WTC11 (cell line): ENCODE results near the gene CASKIN1.

Experiments
- AFF4 ChIP-seq: sonication (generic); formaldehyde crosslinking; IDR thresholded peaks from 2 replicates; pipeline ENCODE4 v1.8.1; 2023; ENCODE audit warnings: mild to moderate bottlenecking, missing genetic modification reagents, borderline replicate concordance
- CREB1 ChIP-seq: sonication (generic); formaldehyde crosslinking; IDR thresholded peaks from 2 replicates; pipeline ENCODE4 v1.8.0; 2023; ENCODE audit warnings: mild to moderate bottlenecking, missing genetic modification reagents
- CTCF ChIP-seq: fragments of 200-600 bp; IDR thresholded peaks from 2 replicates; pipeline ENCODE4 v1.8.0; 2022; ENCODE audit warnings: antibody characterized with exemption
- EMX1 ChIP-seq: fragments of 250-450 bp; sonication (Bioruptor Pico); IDR thresholded peaks from 2 replicates; pipeline ENCODE4 v1.8.0; 2021; ENCODE audit warnings: mild to moderate bottlenecking
- ETV6 ChIP-seq: sonication (generic); formaldehyde crosslinking; IDR thresholded peaks from 2 replicates; pipeline ENCODE4 v1.8.1; 2022; ENCODE audit warnings: mild to moderate bottlenecking, missing genetic modification reagents
- MAX ChIP-seq: sonication (generic); formaldehyde crosslinking; IDR thresholded peaks from 2 replicates; pipeline ENCODE4 v1.8.0; 2022; ENCODE audit warnings: mild to moderate bottlenecking, missing genetic modification reagents
- MYBL2 ChIP-seq: sonication (generic); formaldehyde crosslinking; IDR thresholded peaks from 2 replicates; pipeline ENCODE4 v1.8.1; 2023; ENCODE audit warnings: mild to moderate bottlenecking, moderate library complexity, missing genetic modification reagents
- SP1 ChIP-seq: sonication (generic); formaldehyde crosslinking; conservative IDR thresholded peaks from 2 replicates; pipeline ENCODE4 v1.8.1; 2022; ENCODE audit warnings: missing genetic modification reagents
- TEAD4 ChIP-seq: sonication (generic); formaldehyde crosslinking; IDR thresholded peaks from 2 replicates; pipeline ENCODE4 v1.8.0; 2022; ENCODE audit warnings: mild to moderate bottlenecking, missing genetic modification reagents
- ZNF263 ChIP-seq: sonication (generic); formaldehyde crosslinking; IDR thresholded peaks from 2 replicates; pipeline ENCODE4 v1.8.1; 2022; ENCODE audit warnings: low read depth, mild to moderate bottlenecking, moderate library complexity, missing genetic modification reagents
- ZNF423 ChIP-seq: fragments of 250-450 bp; sonication (Bioruptor Pico); IDR thresholded peaks from 2 replicates; pipeline ENCODE4 v2.1.2; 2022; ENCODE audit warnings: mild to moderate bottlenecking, moderate library complexity
- TF ChIP-seq, protein P1 (sequence below): sonication (generic); formaldehyde crosslinking; IDR thresholded peaks from 2 replicates; pipeline ENCODE4 v1.8.1; 2023; ENCODE audit warnings: mild to moderate bottlenecking, missing genetic modification reagents

DNA sequence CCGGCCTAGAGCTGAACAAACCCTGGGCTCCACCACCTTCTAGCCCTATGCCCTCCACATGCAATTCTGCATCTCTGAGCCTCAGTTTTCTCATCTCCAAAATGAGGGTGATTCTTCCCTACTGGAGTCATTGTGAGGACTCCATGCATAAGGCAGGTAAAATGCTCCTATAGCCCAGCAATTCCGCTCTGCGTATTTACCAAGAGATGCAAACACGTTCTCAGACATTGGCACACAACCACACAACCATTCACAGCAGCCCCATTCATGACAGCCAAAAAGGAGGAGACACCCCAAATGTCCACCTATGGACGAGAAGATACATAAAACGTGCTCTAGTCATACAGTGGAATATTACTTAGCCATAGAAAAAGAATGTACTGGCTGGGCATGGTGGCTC is 3.9 kb upstream of the CASKIN1 start:
- TF ChIP-seq EMX1 (CRISPR knock-in tag) (no peak), SP1 (CRISPR knock-in tag) (no peak), MYBL2 (CRISPR knock-in tag) (no peak), MAX (no peak), TEAD4 (CRISPR knock-in tag) (no peak), CTCF (no peak), ZNF423 (no peak), CREB1 (CRISPR knock-in tag) (no peak), ETV6 (CRISPR knock-in tag) (no peak), ZNF263 (CRISPR knock-in tag) (no peak), AFF4 (CRISPR knock-in tag) (no peak)
- TF ChIP-seq, protein P1, sequence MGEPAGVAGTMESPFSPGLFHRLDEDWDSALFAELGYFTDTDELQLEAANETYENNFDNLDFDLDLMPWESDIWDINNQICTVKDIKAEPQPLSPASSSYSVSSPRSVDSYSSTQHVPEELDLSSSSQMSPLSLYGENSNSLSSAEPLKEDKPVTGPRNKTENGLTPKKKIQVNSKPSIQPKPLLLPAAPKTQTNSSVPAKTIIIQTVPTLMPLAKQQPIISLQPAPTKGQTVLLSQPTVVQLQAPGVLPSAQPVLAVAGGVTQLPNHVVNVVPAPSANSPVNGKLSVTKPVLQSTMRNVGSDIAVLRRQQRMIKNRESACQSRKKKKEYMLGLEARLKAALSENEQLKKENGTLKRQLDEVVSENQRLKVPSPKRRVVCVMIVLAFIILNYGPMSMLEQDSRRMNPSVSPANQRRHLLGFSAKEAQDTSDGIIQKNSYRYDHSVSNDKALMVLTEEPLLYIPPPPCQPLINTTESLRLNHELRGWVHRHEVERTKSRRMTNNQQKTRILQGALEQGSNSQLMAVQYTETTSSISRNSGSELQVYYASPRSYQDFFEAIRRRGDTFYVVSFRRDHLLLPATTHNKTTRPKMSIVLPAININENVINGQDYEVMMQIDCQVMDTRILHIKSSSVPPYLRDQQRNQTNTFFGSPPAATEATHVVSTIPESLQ: no peak
